Trophoblast cell (in vitro differentiated cells and primary cell): ENCODE results near the gene TRAF3IP1.
"Not testable (repeated sequence)": the region's sequence is repeated elsewhere in the genome, so short reads cannot be mapped to it uniquely, and the experiment has no call there.

Experiments
- DNase-seq, 2 donors: peaks; one replicate each; pipeline ENCODE4 v3.0.0-alpha.2; 2016
- H2AFZ ChIP-seq: 2 replicates; pipeline ENCODE4 v1.6.1; 2013; ENCODE audit warnings: low read length, moderate library complexity, mild to moderate bottlenecking; ENCODE audit not compliant: insufficient read depth, poor library complexity
- H2AK5ac ChIP-seq: 2 replicates; pipeline ENCODE4 v1.6.1; 2013; ENCODE audit warnings: mild to moderate bottlenecking, low read length
- H2BK120ac ChIP-seq: 2 replicates; pipeline ENCODE4 v1.6.1; 2013; ENCODE audit warnings: low read length, mild to moderate bottlenecking, moderate library complexity; ENCODE audit not compliant: insufficient read depth, poor library complexity
- H2BK12ac ChIP-seq: 2 replicates; pipeline ENCODE4 v1.6.1; 2013; ENCODE audit warnings: mild to moderate bottlenecking, low read length, moderate library complexity
- H2BK5ac ChIP-seq: 2 replicates; pipeline ENCODE4 v1.6.1; 2013; ENCODE audit warnings: low read length, low read depth, moderate library complexity, mild to moderate bottlenecking; ENCODE audit not compliant: poor library complexity
- H3K14ac ChIP-seq: 2 replicates; pipeline ENCODE4 v1.6.1; 2013; ENCODE audit warnings: mild to moderate bottlenecking, low read length
- H3K18ac ChIP-seq: 2 replicates; pipeline ENCODE4 v1.6.1; 2013; ENCODE audit warnings: mild to moderate bottlenecking, low read length
- H3K23ac ChIP-seq: 2 replicates; pipeline ENCODE4 v1.6.1; 2013; ENCODE audit warnings: low read length
- H3K27ac ChIP-seq: 2 replicates; pipeline ENCODE4 v1.5.1; 2013; ENCODE audit warnings: low read depth, mild to moderate bottlenecking, inconsistent platforms, low read length, moderate library complexity
- H3K27me3 ChIP-seq: 2 replicates; pipeline ENCODE4 v1.6.1; 2013; ENCODE audit warnings: inconsistent platforms, mild to moderate bottlenecking, low read length, moderate library complexity; ENCODE audit not compliant: insufficient read depth
- H3K36me3 ChIP-seq, 2 experiments: 1 replicate in 1 of 2; 2 replicates in 1 of 2; pipeline ENCODE4 v1.6.1; 2013; ENCODE audit warnings: low read length in 2 of 2, mild to moderate bottlenecking in 2 of 2, moderate library complexity in 1 of 2; ENCODE audit not compliant: insufficient read depth in 2 of 2, control insufficient read depth in 1 of 2
- H3K4ac ChIP-seq: 2 replicates; pipeline ENCODE4 v1.6.1; 2013; ENCODE audit warnings: low read depth, mild to moderate bottlenecking, low read length, moderate library complexity
- H3K4me1 ChIP-seq, 2 experiments: 1 replicate in 1 of 2; 2 replicates in 1 of 2; pipeline ENCODE4 v1.6.1; 2013; ENCODE audit warnings: low read length in 2 of 2, mild to moderate bottlenecking in 2 of 2, moderate library complexity in 1 of 2; ENCODE audit not compliant: insufficient read depth in 2 of 2, control insufficient read depth in 1 of 2
- H3K4me2 ChIP-seq: 2 replicates; pipeline ENCODE4 v1.6.1; 2013; ENCODE audit warnings: inconsistent platforms, mild to moderate bottlenecking, low read length, moderate library complexity
- H3K4me3 ChIP-seq: 2 replicates; pipeline ENCODE4 v1.5.1; 2013; ENCODE audit warnings: mild to moderate bottlenecking, low read depth, low read length, inconsistent platforms
- H3K79me1 ChIP-seq: one replicate; pipeline ENCODE4 v1.6.1; 2013; ENCODE audit warnings: low read length
- H3K79me2 ChIP-seq: 2 replicates; pipeline ENCODE4 v1.6.1; 2013; ENCODE audit warnings: low read length, mild to moderate bottlenecking; ENCODE audit not compliant: control insufficient read depth, insufficient read depth, poor library complexity
- H3K9ac ChIP-seq: 2 replicates; pipeline ENCODE4 v1.6.1; 2013; ENCODE audit warnings: mild to moderate bottlenecking, low read length
- H3K9me3 ChIP-seq: 2 replicates; pipeline ENCODE4 v1.6.1; 2013; ENCODE audit warnings: low read depth, mild to moderate bottlenecking, control low read depth, inconsistent platforms, low read length; ENCODE audit not compliant: insufficient read depth
- H4K12ac ChIP-seq: 2 replicates; pipeline ENCODE4 v1.6.1; 2013; ENCODE audit warnings: low read depth, mild to moderate bottlenecking, low read length, moderate library complexity
- H4K8ac ChIP-seq: 2 replicates; pipeline ENCODE4 v1.6.1; 2013; ENCODE audit warnings: low read depth, mild to moderate bottlenecking, low read length, moderate library complexity
- H4K91ac ChIP-seq: one replicate; pipeline ENCODE4 v1.6.1; 2013; ENCODE audit warnings: low read depth, mild to moderate bottlenecking, low read length, moderate library complexity
- WGBS: extraction: QIAGEN DNeasy Blood & Tissue Kit; methylation state at CpG from one replicate; pipeline ENCODE4 v1.1.7; 2013; ENCODE audit warnings: missing lambda C conversion rate; ENCODE audit not compliant: insufficient read length, insufficient coverage; ENCODE audit errors: extremely low coverage; 5-methylcytosine and 5-hydroxymethylcytosine counted together

The TRAF3IP1 gene

GRCh38 chr2:238330391-238330790 lies 10.1 kb downstream of the TRAF3IP1 start:
- DNase-seq, result no peak
- Histone ChIP-seq H3K4me1 (no peaks in the 10 kb centered on the region), H2AFZ (no peak overlapping the region), H3K27ac (no peak overlapping the region), H3K36me3 (peaks cover 16% of the 10 kb centered on the region in 2 experiments), H2AK5ac (no peak overlapping the region), H3K4me2 (no peak overlapping the region), H2BK12ac (no peak overlapping the region), H3K4ac (no peak overlapping the region), H3K4me3 (no peak overlapping the region), H3K14ac (no peak overlapping the region), H4K12ac (no peak overlapping the region), H3K79me2 (no peaks in the 10 kb centered on the region), H4K8ac (no peak overlapping the region), H3K79me1 (no peaks in the 10 kb centered on the region), H4K91ac (no peak overlapping the region), H3K9me3 (peaks cover 3% of the 10 kb centered on the region), H3K18ac (no peak overlapping the region), H2BK120ac (no peak overlapping the region), H3K23ac (no peak overlapping the region), H3K27me3 (no peaks in the 10 kb centered on the region), H3K9ac (no peak overlapping the region), H2BK5ac (no peak overlapping the region)
- no CpG with 5 or more reads among the region's 9 CpGs for WGBS

GRCh38 chr2:238331916-238332315 lies 11.6 kb downstream of the TRAF3IP1 start:
- H4K91ac ChIP-seq, result no peak overlapping the region
- H2AFZ ChIP-seq, result no peak overlapping the region
- no peaks in the 10 kb centered on the region for H3K79me2 ChIP-seq
- no peak overlapping the region for H3K27ac ChIP-seq
- H3K14ac ChIP-seq, result no peak overlapping the region
- H3K4me2 ChIP-seq, result no peak overlapping the region
- H3K36me3 ChIP-seq, result peaks cover 10 to 16% of the 10 kb centered on the region in 2 experiments
- H3K4me1 ChIP-seq, result no peaks in the 10 kb centered on the region
- H2BK120ac ChIP-seq, result no peak overlapping the region
- H3K4ac ChIP-seq, result no peak overlapping the region
- H2BK12ac ChIP-seq, result no peak overlapping the region
- H3K79me1 ChIP-seq, result no peaks in the 10 kb centered on the region
- no peak overlapping the region for H2AK5ac ChIP-seq
- H3K23ac ChIP-seq, result no peak overlapping the region
- H2BK5ac ChIP-seq, result no peak overlapping the region
- H4K12ac ChIP-seq, result no peak overlapping the region
- no peak for DNase-seq
- peaks cover 2% of the 10 kb centered on the region for H3K9me3 ChIP-seq
- H3K18ac ChIP-seq, result no peak overlapping the region
- H3K27me3 ChIP-seq, result no peaks in the 10 kb centered on the region
- H3K4me3 ChIP-seq, result no peak overlapping the region
- no peak overlapping the region for H4K8ac ChIP-seq
- no peak overlapping the region for H3K9ac ChIP-seq
- no CpG with 5 or more reads among the region's 5 CpGs for WGBS

GRCh38 chr2:238334885-238335284 lies 14.6 kb downstream of the TRAF3IP1 start:
- Histone ChIP-seq H3K4me2 (no peak overlapping the region), H4K12ac (no peak overlapping the region), H2BK120ac (no peak overlapping the region), H4K91ac (no peak overlapping the region), H3K79me2 (no peaks in the 10 kb centered on the region), H2AFZ (no peak overlapping the region), H3K4ac (no peak overlapping the region), H2BK12ac (no peak overlapping the region), H3K9me3 (no peaks in the 10 kb centered on the region), H4K8ac (no peak overlapping the region), H3K18ac (no peak overlapping the region), H3K36me3 (peaks cover 3 to 8% of the 10 kb centered on the region in 2 experiments), H3K23ac (no peak overlapping the region), H2BK5ac (no peak overlapping the region), H3K4me3 (no peak overlapping the region), H3K79me1 (no peaks in the 10 kb centered on the region), H3K9ac (no peak overlapping the region), H3K27ac (no peak overlapping the region), H3K4me1 (no peaks in the 10 kb centered on the region), H2AK5ac (no peak overlapping the region), H3K14ac (no peak overlapping the region), H3K27me3 (no peaks in the 10 kb centered on the region)
- DNase-seq, result no peak
- WGBS, result no CpG with 5 or more reads among the region's 6 CpGs

- not testable (repeated sequence) for H3K36me3 ChIP-seq, H3K4me2 ChIP-seq, H3K4me1 ChIP-seq, H3K14ac ChIP-seq, H3K23ac ChIP-seq, H4K91ac ChIP-seq, H3K27me3 ChIP-seq, H2AK5ac ChIP-seq, H4K8ac ChIP-seq, H3K18ac ChIP-seq, H4K12ac ChIP-seq, H3K4ac ChIP-seq, H2BK12ac ChIP-seq, H3K9ac ChIP-seq, H3K9me3 ChIP-seq, H2AFZ ChIP-seq, H3K79me2 ChIP-seq, DNase-seq, H2BK5ac ChIP-seq, H3K4me3 ChIP-seq, H3K79me1 ChIP-seq, H2BK120ac ChIP-seq, H3K27ac ChIP-seq
- WGBS, result no CpG with 5 or more reads among the region's 8 CpGs
Measured at GRCh38 chr2:238335591-238335990, 15.3 kb downstream of the TRAF3IP1 start.
